ENCODE measurements around the gene ASF1B. TPM values are rescaled to one million over a fixed set of nuclear protein-coding genes. Genes with fewer than 3 reads are reported as not detected.

Gene ASF1B
- total RNA-seq, 1 experiment from 2014 or later: 86.6 TPM

DNA sequence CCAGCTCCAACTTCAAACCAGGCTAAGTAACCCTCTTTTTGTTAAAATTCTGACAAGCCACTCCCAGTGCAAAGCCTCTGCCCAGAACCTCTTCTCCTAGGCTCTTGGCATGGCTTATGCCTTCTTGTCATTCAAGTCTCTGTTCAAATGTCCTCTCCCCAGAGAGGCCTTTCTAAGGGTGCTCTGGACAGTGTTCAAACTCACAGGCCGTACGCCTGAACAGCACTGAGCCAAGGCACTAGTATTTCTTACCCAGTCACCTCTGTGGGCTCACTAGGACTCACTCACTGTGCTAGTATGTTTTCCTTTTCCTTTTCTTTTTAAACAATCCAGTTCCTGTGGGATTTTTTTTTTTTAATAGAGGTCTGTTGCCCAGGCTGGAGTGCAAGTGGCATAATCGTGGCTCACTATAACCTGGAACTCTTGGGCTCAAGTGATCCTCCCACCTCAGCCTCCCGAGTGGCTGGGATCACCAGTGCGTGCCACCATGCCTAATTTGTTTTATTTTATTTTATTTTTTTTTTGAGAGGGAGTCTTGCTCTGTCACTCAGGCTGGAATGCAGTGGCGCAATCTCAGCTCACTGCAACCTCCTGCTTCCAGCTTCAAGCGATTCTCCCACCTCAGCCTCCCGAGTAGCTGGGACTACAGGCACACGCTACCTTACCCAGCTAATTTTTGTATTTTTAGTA, 2.3 kb upstream of the ASF1B start:
- peak; percentile 72 for DNase-seq (ENCODE audit: low read depth)

DNA sequence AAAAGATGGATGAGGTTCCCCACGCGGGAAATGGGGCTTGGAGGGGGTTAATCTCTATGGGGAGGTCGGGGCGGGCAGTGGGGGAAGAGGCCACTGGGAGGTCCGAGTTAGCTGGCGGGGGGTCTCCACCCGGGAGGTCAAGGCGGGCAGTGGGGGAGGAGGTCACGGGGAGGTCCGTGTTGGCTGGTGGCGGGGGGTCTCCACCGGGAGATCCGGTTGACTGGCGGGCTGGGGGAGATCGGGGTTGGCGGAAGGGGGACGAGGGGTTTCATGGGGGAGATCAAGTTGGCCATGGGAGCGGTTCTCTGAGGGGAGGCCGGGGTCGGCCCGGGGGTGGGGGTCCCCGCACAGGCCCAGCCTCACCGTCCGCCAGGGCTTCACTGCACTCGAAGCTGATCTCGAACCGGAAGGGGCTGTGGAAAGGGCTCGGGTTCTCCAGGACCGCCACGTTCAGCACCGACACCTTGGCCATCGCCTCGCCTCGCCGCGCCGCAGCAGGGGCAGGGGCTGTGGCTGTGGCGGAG, 342 bp downstream of the ASF1B start:
- no peak for DNase-seq (ENCODE audit: low read depth)

- DNase-seq (ENCODE audit: low read depth): no peak
These were observed 1.0 kb downstream of the ASF1B start for GRCh38 chr19:14135355-14135754.

GRCh38 chr19:14127929-14128509, 8.4 kb downstream of the ASF1B start:
- DNase-seq (ENCODE audit: low read depth): no peak

DNA sequence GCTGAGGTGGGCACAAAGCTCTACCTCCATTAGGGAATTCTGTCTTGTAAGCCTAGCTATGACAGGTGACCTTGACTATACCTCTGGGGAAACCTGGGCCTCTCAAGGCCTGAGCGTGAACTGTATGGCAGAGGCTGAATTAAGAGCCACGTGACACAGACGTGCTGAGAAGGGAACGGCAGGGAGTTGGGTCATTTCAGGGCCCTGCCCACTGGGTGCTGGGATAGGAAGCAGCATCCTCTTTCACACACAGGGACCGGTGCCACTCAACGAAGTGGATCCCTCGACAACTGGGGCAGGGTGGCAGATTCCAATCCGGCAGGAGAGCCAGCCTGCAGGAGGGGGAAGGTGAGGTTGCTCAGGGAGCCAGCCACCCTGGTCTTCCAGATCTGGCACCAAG, 9.2 kb downstream of the ASF1B start:
- no peak for DNase-seq (ENCODE audit: low read depth)

DNA sequence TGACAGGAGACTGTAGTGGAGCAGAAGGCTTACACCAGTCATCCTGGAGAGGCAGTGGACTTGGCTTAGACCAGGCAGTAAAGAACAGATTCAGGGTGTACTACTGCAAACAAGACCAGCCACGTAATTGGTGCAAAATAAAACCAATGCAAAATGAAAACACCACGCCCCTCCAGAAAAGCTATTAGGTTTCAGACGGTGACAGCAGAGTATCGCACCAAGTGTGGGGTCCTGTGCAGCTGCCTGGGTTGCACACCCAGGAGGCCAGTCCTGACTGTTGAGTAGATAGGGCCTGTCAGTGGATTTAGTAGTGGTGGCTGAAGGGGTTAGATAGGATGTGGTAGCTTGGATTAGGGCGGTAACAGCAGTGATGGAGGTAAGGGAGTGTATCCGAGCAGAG, 13.5 kb downstream of the ASF1B start:
- DNase-seq (ENCODE audit: low read depth): no peak

GRCh38 chr19:14120497-14120780, 15.9 kb downstream of the ASF1B start:
- DNase-seq (ENCODE audit: low read depth): no peak

DNA sequence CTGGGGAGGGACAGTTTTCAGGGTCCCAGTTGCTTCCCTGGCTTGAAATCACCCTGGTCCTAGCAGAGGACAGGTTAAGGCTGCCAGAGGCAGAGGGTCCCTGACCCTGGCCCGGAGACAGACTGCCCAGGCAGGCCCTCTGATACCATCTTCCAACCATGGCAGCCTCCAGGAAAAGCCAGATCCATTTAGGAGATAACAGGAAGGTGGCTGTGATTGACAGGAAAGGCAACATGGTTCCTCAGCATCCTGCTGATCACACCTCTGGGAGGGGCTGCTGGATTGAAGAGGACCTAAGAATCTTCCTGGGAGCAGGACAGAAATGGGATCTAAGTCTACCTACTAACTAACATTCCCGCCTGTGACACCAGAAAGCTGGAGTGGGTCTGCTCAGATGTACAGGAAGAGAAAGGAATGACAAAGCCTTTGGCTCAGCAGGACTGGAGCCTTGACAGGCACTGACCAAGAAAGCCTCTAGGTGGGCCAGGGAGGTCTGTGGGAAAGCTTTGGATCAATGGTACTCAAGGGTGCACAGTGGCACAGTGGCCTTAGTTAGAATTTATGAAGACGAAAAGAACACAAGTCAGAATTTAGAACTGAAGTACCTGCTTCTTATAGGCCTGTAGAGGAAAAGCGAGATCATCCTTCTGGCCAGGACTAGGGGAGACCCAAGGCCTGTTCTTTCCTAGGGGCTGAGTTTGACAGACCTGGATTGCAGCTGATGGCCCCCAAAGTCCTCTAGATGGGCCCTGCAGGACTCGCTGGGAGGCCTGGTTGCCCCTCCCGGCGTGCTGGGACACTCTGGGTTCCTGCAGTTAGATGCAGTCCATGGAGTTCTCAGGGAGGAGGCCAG, 16.5 kb downstream of the ASF1B start:
- no peak for DNase-seq (ENCODE audit: low read depth)

DNA sequence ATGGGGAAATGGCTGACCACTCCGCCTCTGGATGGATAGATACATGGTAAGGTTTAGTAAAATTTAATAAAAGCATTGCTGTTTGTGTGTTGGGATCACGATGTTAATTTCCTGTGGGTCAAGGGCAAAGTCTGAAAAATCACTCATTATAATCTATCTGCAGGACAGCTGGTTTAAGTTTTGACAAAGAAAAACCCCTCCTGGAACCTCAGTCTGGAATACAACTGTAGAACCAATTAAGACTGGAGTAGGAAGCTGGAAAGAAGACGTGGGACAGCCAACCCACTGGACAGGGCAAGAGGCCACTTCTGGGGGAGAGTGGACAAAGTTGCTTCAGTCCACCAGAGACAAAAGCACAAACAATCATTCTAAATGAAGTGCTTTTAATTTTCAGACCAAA, 17.2 kb downstream of the ASF1B start:
- DNase-seq (ENCODE audit: low read depth): no peak

GRCh38 chr19:14118165-14119051, 18.0 kb downstream of the ASF1B start:
- DNase-seq (ENCODE audit: low read depth): peak; percentile 53

- peak; percentile 98 for DNase-seq (ENCODE audit: low read depth)
These were observed 18.7 kb downstream of the ASF1B start, which contains the start of gene PRKACA for GRCh38 chr19:14117668-14118164. Gene PRKACA (minus strand): TSS chr19:14117762. CDS start chr19:14117547, 215 bp downstream.

- DNase-seq (ENCODE audit: low read depth): no peak
These were observed 19.3 kb downstream of the ASF1B start for GRCh38 chr19:14116918-14117578.

GRCh38 chr19:14116525-14116917, 19.9 kb downstream of the ASF1B start:
- no peak for DNase-seq (ENCODE audit: low read depth)

- DNase-seq (ENCODE audit: low read depth): no peak
These were observed 20.6 kb downstream of the ASF1B start for GRCh38 chr19:14115756-14116155.

GRCh38 chr19:14114854-14115253, 21.5 kb downstream of the ASF1B start:
- DNase-seq (ENCODE audit: low read depth): no peak

- no peak for DNase-seq (ENCODE audit: low read depth)
These were observed 21.9 kb downstream of the ASF1B start for GRCh38 chr19:14114439-14114838.

GRCh38 chr19:14113762-14114414, 22.5 kb downstream of the ASF1B start:
- DNase-seq (ENCODE audit: low read depth): no peak

GRCh38 chr19:14112809-14113385, 23.5 kb downstream of the ASF1B start:
- DNase-seq (ENCODE audit: low read depth): no peak

- no peak for DNase-seq (ENCODE audit: low read depth)
These were observed 24.2 kb downstream of the ASF1B start for GRCh38 chr19:14112051-14112808.
